ENCODE measurements around the gene ENO1. TPM values are rescaled to one million over a fixed set of nuclear protein-coding genes. Genes with fewer than 3 reads are reported as not detected.
A peak's percentile ranks its signal among the peaks of the same experiment; 100 is the strongest.

Gene ENO1
- total and polyA plus RNA-seq, 10 of the 15 experiments (the other 5 are each of a cell fraction or from before 2014, with no cell fraction given): 1,850 to 4,219 (median 2,331) TPM

DNA sequence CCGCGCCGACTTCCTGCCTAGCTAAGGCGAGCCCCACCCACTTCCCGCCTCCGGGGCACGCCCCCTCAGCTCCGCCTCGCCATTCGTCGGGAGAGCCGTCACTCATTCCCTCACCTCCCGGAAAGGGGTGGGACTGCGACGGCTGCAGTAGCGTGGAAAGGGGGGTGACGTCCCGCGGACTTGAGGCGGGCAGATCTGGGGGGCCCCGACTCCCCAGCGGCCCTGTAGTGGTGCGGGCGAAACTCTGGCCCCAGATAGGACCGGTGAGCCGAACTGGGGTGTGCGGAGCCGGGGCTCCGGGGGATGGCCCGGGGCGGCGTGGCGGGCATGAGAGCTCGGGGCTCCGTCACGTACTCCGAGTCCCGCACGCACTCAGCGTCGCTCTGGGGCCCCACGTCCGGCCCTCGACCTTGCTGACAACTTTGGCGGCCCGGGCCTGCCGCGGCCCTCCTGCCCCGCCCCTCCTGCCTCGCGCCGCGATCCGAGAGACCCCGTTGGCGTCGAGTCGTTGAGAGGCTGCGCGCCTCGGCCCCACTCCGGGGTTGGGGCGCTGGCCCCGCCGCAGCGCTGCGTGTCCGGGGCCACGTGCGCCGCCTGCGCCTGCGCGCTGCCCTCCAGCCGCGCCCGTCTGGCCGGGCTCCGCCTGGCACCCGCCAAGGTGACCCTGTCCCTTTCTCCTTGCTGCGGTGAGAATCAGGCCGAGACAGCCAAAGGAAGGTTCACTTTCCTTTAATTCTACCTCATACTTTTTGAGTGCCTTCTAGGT is 395 bp upstream of the ENO1 start (continued):
- TF ChIP-seq, protein P1, sequence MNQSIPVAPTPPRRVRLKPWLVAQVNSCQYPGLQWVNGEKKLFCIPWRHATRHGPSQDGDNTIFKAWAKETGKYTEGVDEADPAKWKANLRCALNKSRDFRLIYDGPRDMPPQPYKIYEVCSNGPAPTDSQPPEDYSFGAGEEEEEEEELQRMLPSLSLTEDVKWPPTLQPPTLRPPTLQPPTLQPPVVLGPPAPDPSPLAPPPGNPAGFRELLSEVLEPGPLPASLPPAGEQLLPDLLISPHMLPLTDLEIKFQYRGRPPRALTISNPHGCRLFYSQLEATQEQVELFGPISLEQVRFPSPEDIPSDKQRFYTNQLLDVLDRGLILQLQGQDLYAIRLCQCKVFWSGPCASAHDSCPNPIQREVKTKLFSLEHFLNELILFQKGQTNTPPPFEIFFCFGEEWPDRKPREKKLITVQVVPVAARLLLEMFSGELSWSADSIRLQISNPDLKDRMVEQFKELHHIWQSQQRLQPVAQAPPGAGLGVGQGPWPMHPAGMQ (IDR thresholded peaks at IDR 0.05; ENCODE audit: borderline replicate concordance): peak; percentile 39; the same call in 1 of the 2 replicates
- TF ChIP-seq TCF7 (IDR thresholded peaks at IDR 0.05; ENCODE audit: borderline replicate concordance) (no peak), ZNF622 (IDR thresholded peaks at IDR 0.05) (no peak), SMARCA5 (IDR thresholded peaks at IDR 0.05) (peak; percentile 85), ESRRA (IDR thresholded peaks at IDR 0.05; ENCODE audit: low read length) (peak; percentile 93), MYC (IDR thresholded peaks at IDR 0.05; ENCODE audit: insufficient read depth, insufficient read length, insufficient replicate concordance, low read length, severe bottlenecking) (peak; percentile 72), ZSCAN29 (IDR thresholded peaks at IDR 0.05) (no peak), LARP7 (IDR thresholded peaks at IDR 0.05) (peak; percentile 94), HDAC6 (IDR thresholded peaks at IDR 0.05; ENCODE audit: unreplicated experiment) (no peak), STAT1 (conservative IDR thresholded peaks at IDR 0.05) (0 out of 2 replicates have a peak, but pooled peaks have one; percentile 74), TCF12 (IDR thresholded peaks at IDR 0.05; ENCODE audit: low read depth, low read length) (peak; percentile 69; the same call in 1 of the 2 replicates), MTA3 (IDR thresholded peaks at IDR 0.05; ENCODE audit: borderline replicate concordance, low read length) (no peak), RAD21 (IDR thresholded peaks at IDR 0.05; ENCODE audit: insufficient read depth, low read depth, low read length) (no peak), TCF3 (IDR thresholded peaks at IDR 0.05; ENCODE audit: borderline replicate concordance, insufficient read depth, low read depth, low read length) (peak; percentile 50; the same call in 1 of the 2 replicates), EZH2 (IDR thresholded peaks at IDR 0.05; ENCODE audit: borderline replicate concordance, control insufficient read depth, low read depth, low read length) (no peak), RUNX3 (IDR thresholded peaks at IDR 0.05; ENCODE audit: low read length) (no peak; the same call in 1 of the 2 replicates)
- TF ChIP-seq, protein P2, sequence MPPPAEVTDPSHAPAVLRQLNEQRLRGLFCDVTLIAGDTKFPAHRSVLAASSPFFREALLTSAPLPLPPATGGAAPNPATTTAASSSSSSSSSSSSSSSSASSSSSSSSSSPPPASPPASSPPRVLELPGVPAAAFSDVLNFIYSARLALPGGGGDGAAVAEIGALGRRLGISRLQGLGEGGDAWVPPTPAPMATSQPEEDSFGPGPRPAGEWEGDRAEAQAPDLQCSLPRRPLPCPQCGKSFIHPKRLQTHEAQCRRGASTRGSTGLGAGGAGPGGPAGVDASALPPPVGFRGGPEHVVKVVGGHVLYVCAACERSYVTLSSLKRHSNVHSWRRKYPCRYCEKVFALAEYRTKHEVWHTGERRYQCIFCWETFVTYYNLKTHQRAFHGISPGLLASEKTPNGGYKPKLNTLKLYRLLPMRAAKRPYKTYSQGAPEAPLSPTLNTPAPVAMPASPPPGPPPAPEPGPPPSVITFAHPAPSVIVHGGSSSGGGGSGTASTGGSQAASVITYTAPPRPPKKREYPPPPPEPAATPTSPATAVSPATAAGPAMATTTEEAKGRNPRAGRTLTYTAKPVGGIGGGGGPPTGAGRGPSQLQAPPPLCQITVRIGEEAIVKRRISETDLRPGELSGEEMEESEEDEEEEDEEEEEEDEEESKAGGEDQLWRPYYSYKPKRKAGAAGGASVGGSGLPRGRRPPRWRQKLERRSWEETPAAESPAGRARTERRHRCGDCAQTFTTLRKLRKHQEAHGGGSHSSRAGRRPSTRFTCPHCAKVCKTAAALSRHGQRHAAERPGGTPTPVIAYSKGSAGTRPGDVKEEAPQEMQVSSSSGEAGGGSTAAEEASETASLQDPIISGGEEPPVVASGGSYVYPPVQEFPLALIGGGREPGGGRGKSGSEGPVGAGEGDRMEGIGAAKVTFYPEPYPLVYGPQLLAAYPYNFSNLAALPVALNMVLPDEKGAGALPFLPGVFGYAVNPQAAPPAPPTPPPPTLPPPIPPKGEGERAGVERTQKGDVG (CRISPR knock-in tag; IDR thresholded peaks at IDR 0.05): no peak
- TF ChIP-seq, protein P3, sequence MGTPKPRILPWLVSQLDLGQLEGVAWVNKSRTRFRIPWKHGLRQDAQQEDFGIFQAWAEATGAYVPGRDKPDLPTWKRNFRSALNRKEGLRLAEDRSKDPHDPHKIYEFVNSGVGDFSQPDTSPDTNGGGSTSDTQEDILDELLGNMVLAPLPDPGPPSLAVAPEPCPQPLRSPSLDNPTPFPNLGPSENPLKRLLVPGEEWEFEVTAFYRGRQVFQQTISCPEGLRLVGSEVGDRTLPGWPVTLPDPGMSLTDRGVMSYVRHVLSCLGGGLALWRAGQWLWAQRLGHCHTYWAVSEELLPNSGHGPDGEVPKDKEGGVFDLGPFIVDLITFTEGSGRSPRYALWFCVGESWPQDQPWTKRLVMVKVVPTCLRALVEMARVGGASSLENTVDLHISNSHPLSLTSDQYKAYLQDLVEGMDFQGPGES (IDR thresholded peaks at IDR 0.05): peak; percentile 83
- TF ChIP-seq, protein P4, sequence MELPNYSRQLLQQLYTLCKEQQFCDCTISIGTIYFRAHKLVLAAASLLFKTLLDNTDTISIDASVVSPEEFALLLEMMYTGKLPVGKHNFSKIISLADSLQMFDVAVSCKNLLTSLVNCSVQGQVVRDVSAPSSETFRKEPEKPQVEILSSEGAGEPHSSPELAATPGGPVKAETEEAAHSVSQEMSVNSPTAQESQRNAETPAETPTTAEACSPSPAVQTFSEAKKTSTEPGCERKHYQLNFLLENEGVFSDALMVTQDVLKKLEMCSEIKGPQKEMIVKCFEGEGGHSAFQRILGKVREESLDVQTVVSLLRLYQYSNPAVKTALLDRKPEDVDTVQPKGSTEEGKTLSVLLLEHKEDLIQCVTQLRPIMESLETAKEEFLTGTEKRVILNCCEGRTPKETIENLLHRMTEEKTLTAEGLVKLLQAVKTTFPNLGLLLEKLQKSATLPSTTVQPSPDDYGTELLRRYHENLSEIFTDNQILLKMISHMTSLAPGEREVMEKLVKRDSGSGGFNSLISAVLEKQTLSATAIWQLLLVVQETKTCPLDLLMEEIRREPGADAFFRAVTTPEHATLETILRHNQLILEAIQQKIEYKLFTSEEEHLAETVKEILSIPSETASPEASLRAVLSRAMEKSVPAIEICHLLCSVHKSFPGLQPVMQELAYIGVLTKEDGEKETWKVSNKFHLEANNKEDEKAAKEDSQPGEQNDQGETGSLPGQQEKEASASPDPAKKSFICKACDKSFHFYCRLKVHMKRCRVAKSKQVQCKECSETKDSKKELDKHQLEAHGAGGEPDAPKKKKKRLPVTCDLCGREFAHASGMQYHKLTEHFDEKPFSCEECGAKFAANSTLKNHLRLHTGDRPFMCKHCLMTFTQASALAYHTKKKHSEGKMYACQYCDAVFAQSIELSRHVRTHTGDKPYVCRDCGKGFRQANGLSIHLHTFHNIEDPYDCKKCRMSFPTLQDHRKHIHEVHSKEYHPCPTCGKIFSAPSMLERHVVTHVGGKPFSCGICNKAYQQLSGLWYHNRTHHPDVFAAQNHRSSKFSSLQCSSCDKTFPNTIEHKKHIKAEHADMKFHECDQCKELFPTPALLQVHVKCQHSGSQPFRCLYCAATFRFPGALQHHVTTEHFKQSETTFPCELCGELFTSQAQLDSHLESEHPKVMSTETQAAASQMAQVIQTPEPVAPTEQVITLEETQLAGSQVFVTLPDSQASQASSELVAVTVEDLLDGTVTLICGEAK (IDR thresholded peaks at IDR 0.05; ENCODE audit: borderline replicate concordance): peak; percentile 88

Measured in GM12878 (cell line).